Measurements from ENCODE around the gene NRDE2. TPM values are rescaled to one million over a fixed set of nuclear protein-coding genes. Genes with fewer than 3 reads are reported as not detected.

Gene NRDE2
- total and polyA plus RNA-seq, 2 of the 4 experiments (the other 2 are of a cell fraction), result 4.5 to 9.3 TPM

DNA sequence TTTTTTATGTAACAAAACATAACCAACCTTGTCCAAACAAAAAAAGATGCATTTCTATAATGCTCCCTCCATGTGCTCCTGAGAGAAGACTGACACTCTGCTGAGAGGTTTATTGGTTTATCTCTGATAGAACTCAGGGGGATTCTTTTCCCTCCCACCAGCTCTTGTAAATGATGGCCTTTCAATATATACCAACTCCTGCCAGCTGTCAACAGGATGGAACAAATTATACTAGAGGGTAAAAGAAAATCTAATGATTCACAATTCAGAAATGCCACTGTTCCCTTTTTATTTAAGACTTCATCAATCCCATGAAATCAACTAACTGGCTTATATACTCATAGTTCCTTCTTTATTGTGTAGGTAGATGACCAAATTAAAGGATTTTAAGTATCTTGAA lies 50.0 kb downstream of the NRDE2 start:
- H3K9ac ChIP-seq (ENCODE audit: low read depth, low read length), result no peak overlapping the region
- in situ Hi-C loops (cut with MboI; ENCODE audit: low sequenced_read_pairs), result loop anchor here (25.0 kb wide), 1 partner anchor 881 kb away; no protein-coding TSS in a partner anchor
- H3K4ac ChIP-seq (ENCODE audit: low read depth, low read length), result peak overlapping the region; percentile 68; the same call in 1 of the 2 replicates
- TF ChIP-seq RAD21 (IDR thresholded peaks at IDR 0.05; ENCODE audit: low read length) (no peak), MAFK (IDR thresholded peaks at IDR 0.05; ENCODE audit: low read depth, low read length) (no peak), SMC3 (IDR thresholded peaks at IDR 0.05; ENCODE audit: low read depth, low read length) (no peak), RFX5 (IDR thresholded peaks at IDR 0.05; ENCODE audit: low read depth, low read length) (no peak), CHD1 (IDR thresholded peaks at IDR 0.05; ENCODE audit: low read depth, low read length) (no peak), BHLHE40 (IDR thresholded peaks at IDR 0.05; ENCODE audit: low read depth, low read length) (no peak), POLR2A (IDR thresholded peaks at IDR 0.05; ENCODE audit: low read depth, low read length) (no peak), MAZ (IDR thresholded peaks at IDR 0.05; ENCODE audit: borderline replicate concordance, low read depth, low read length) (no peak), MXI1 (IDR thresholded peaks at IDR 0.05; ENCODE audit: borderline replicate concordance, low read depth, low read length) (no peak), RCOR1 (IDR thresholded peaks at IDR 0.05; ENCODE audit: insufficient replicate concordance, low read length) (no peak), NFE2L2 (IDR thresholded peaks at IDR 0.05; ENCODE audit: low read depth, low read length) (no peak), CEBPB (IDR thresholded peaks at IDR 0.05; ENCODE audit: low read depth, low read length) (no peak), FOS (IDR thresholded peaks at IDR 0.05; ENCODE audit: low read depth, low read length) (no peak)
- TF ChIP-seq, protein P1, sequence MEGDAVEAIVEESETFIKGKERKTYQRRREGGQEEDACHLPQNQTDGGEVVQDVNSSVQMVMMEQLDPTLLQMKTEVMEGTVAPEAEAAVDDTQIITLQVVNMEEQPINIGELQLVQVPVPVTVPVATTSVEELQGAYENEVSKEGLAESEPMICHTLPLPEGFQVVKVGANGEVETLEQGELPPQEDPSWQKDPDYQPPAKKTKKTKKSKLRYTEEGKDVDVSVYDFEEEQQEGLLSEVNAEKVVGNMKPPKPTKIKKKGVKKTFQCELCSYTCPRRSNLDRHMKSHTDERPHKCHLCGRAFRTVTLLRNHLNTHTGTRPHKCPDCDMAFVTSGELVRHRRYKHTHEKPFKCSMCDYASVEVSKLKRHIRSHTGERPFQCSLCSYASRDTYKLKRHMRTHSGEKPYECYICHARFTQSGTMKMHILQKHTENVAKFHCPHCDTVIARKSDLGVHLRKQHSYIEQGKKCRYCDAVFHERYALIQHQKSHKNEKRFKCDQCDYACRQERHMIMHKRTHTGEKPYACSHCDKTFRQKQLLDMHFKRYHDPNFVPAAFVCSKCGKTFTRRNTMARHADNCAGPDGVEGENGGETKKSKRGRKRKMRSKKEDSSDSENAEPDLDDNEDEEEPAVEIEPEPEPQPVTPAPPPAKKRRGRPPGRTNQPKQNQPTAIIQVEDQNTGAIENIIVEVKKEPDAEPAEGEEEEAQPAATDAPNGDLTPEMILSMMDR (conservative IDR thresholded peaks at IDR 0.05; ENCODE audit: low read depth, low read length), result no peak
- TF ChIP-seq, protein P2, sequence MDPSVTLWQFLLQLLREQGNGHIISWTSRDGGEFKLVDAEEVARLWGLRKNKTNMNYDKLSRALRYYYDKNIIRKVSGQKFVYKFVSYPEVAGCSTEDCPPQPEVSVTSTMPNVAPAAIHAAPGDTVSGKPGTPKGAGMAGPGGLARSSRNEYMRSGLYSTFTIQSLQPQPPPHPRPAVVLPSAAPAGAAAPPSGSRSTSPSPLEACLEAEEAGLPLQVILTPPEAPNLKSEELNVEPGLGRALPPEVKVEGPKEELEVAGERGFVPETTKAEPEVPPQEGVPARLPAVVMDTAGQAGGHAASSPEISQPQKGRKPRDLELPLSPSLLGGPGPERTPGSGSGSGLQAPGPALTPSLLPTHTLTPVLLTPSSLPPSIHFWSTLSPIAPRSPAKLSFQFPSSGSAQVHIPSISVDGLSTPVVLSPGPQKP (IDR thresholded peaks at IDR 0.05; ENCODE audit: borderline replicate concordance, low read depth, low read length), result no peak
- TF ChIP-seq, protein P3, sequence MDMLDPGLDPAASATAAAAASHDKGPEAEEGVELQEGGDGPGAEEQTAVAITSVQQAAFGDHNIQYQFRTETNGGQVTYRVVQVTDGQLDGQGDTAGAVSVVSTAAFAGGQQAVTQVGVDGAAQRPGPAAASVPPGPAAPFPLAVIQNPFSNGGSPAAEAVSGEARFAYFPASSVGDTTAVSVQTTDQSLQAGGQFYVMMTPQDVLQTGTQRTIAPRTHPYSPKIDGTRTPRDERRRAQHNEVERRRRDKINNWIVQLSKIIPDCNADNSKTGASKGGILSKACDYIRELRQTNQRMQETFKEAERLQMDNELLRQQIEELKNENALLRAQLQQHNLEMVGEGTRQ (IDR thresholded peaks at IDR 0.05; ENCODE audit: low read depth, low read length), result no peak
- H4K5ac ChIP-seq (ENCODE audit: low read depth, low read length), result no peak overlapping the region
- peaks cover 19% of the 10 kb centered on the region for H3K36me3 ChIP-seq (ENCODE audit: control insufficient read depth, insufficient read depth, low read length)
- H3K4me3 ChIP-seq (ENCODE audit: insufficient read depth, low read depth, low read length), result no peak overlapping the region
- H3K27me3 ChIP-seq (ENCODE audit: control insufficient read depth, insufficient read depth, low read length), result no peaks in the 10 kb centered on the region
- POLR2A ChIA-PET (ENCODE audit: unreplicated experiment), result interaction anchor here (0.6 kb wide), 1 partner anchor 942 kb away, joined by 3 read pairs; no protein-coding TSS in a partner anchor
- peaks cover 6% of the 10 kb centered on the region; the same call in 1 of the 2 replicates for H3K4me1 ChIP-seq (ENCODE audit: control insufficient read depth, insufficient read depth, low read length)
- dilution Hi-C loops (cut with HindIII; ENCODE audit: low sequenced_read_pairs, unreplicated experiment), result no loop called here
- H3K23ac ChIP-seq (ENCODE audit: low read depth, low read length), result no peak overlapping the region
- ATAC-seq (ENCODE audit: low read depth), result peak; percentile 5
- 0 out of 2 replicates have a peak overlapping the region, but pooled peaks have one; percentile 16 for H3K14ac ChIP-seq (replicated peaks; ENCODE audit: low read depth, low read length)
- H3K9me3 ChIP-seq (ENCODE audit: control insufficient read depth, insufficient read depth, low read length), result no peaks in the 10 kb centered on the region
- H3K9me1 ChIP-seq (ENCODE audit: insufficient read depth, low read length), result peaks cover 12% of the 10 kb centered on the region
- H3K79me1 ChIP-seq (ENCODE audit: low read depth in 1 of 2, low read length in 2 of 2), result peaks cover 0 to 12% of the 10 kb centered on the region in 2 experiments; a peak in 2 of 4 replicates
- H3K4me2 ChIP-seq (ENCODE audit: low read depth, low read length), result peak overlapping the region; percentile 37; the same call in 1 of the 2 replicates
- peak overlapping the region; percentile 64 for H4K91ac ChIP-seq (ENCODE audit: insufficient read depth, low read depth, low read length)
- peak overlapping the region; percentile 70 for H2BK5ac ChIP-seq (ENCODE audit: low read depth, low read length, poor library complexity, severe bottlenecking)
- no peak overlapping the region for H2BK20ac ChIP-seq (ENCODE audit: low read depth, low read length)
- H4K8ac ChIP-seq (ENCODE audit: low read depth in 2 of 2, low read length in 2 of 2), result peak overlapping the region in 1 of 2 experiments; percentile 52; a peak in 1 of 4 replicates
- CTCF ChIA-PET, result interaction anchor here (0.9 kb wide), 1 partner anchor 20 kb away, joined by 3 read pairs; no protein-coding TSS in a partner anchor
- no TSS peak for BruUV-seq (replicated peaks)
- peak overlapping the region; percentile 45; the same call in 1 of the 2 replicates for H2BK120ac ChIP-seq (ENCODE audit: low read depth, low read length)
- 0 out of 3 replicates have a peak overlapping the region, but pooled peaks have one; percentile 40 for H2BK15ac ChIP-seq (ENCODE audit: low read depth, low read length)
- no peak overlapping the region; the same call in 1 of the 2 replicates for H2AK5ac ChIP-seq (ENCODE audit: low read depth, low read length)
- H2AK9ac ChIP-seq (replicated peaks; ENCODE audit: low read depth, low read length, poor library complexity), result no peak overlapping the region
- no peak for DNase-seq
- H3K27ac ChIP-seq (ENCODE audit: insufficient read depth, low read length), result no peak overlapping the region
- no peak overlapping the region for H2AFZ ChIP-seq (replicated peaks; ENCODE audit: low read length, poor library complexity)
- H3K56ac ChIP-seq (ENCODE audit: extremely low read depth, insufficient read depth, low read length), result no peak overlapping the region
- intact Hi-C loops (cut with micrococcal nuclease), result no loop called here
- H4K20me1 ChIP-seq (ENCODE audit: insufficient read depth, low read length), result no peaks in the 10 kb centered on the region
- H3K18ac ChIP-seq (ENCODE audit: low read depth, low read length), result no peak overlapping the region

All from IMR-90 (cell line).